Measurements from ENCODE around the gene ZNF14. TPM values are rescaled to one million over a fixed set of nuclear protein-coding genes. Genes with fewer than 3 reads are reported as not detected.
"Not testable (repeated sequence)": the region's sequence is repeated elsewhere in the genome, so short reads cannot be mapped to it uniquely, and the experiment has no call there.

Gene ZNF14
- total and polyA plus RNA-seq, 2 experiments from 2014 or later = 4.6 to 10.2 TPM

- peaks cover 30% of the 10 kb centered on the region for H3K4me1 Mint-ChIP-seq
- not testable (repeated sequence) for H3K27ac ChIP-seq (ENCODE audit: low read depth); H3K9me2 ChIP-seq (ENCODE audit: insufficient read depth); DNase-seq (ENCODE audit: low spot score); H3K4me3 ChIP-seq; H3K4me2 ChIP-seq; H2AFZ ChIP-seq; H3K27ac Mint-ChIP-seq; H3K4me3 Mint-ChIP-seq; H3K9me3 Mint-ChIP-seq; H3K27me3 ChIP-seq (ENCODE audit: insufficient read depth); ATAC-seq; H3K36me3 ChIP-seq (ENCODE audit: insufficient read depth)
- Histone ChIP-seq H3F3A (replicated peaks; ENCODE audit: low read depth) (peaks cover 28% of the 10 kb centered on the region), H3K4me1 (ENCODE audit: insufficient read depth) (peaks cover 18% of the 10 kb centered on the region), H3K79me2 (replicated peaks; ENCODE audit: insufficient read depth) (peaks cover 42% of the 10 kb centered on the region), H4K20me1 (replicated peaks; ENCODE audit: insufficient read depth) (peaks cover 17% of the 10 kb centered on the region)
- peaks cover 19% of the 10 kb centered on the region for H3K36me3 Mint-ChIP-seq (ENCODE audit: low read depth)
- H3K27me3 Mint-ChIP-seq (ENCODE audit: insufficient read depth, low read depth, poor library complexity) = peaks cover 18% of the 10 kb centered on the region
Measured at GRCh38 chr19:19665420-19665948, 67.4 kb downstream of the ZNF14 start.

DNA sequence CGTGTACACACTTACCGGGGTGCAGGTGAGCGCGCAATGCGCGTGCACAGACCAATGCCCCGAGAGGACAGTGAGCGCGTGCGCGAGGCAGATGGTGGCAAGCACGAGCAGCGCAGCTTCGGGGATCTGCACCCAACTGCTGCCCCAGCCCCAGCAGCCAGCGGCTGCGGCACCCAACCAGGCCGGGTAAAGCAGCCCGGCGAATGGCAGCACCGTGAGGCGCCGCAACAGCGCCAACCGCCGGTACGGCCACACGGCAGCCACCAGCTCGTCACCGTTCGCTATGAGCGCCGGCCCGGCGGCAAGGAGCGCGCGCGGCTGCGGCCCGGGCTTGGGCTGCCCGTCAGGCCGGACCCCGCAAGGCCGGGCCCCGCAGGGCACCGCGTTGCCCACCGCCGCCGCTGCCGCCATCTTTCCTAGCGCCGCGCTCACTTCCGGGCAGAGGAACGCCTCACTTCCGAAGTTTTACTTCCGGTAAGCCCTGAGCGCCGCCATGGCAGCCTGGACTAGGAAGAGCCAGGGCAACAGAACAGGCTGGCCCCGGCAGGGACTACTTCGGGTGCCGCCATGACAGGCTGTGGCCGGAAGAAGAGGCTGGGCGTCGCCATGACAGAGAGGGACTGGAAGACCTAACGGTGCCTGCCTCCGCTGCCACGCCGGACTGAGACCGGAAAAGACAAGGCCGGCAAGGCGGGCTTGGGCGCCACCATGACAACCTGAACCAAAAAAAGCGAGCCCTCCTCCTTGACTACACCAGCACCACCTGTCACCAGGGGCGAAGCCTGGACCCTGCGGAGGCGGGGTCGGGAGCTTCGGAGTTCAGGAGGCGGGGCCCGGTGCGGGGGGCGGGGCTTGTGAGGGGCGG lies 69.4 kb downstream of the ZNF14 start, which contains the start of gene ATP13A1:
Gene ATP13A1 (minus strand): TSS at position 421 of the 865 bp plus-strand sequence. CDS start 10 bp downstream, at position 411.
- Histone ChIP-seq H3K36me3 (ENCODE audit: insufficient read depth) (peaks cover 9% of the 10 kb centered on the region; the same call in 1 of the 2 replicates), H2AFZ (0 out of 2 replicates have a peak within 1 kb of the TSS, but pooled peaks have one; percentile 72), H4K20me1 (replicated peaks; ENCODE audit: insufficient read depth) (peaks cover 10% of the 10 kb centered on the region), H3K4me3 (peak within 1 kb of the TSS; percentile 95), H3K79me2 (replicated peaks; ENCODE audit: insufficient read depth) (peaks cover 44% of the 10 kb centered on the region), H3K9me2 (ENCODE audit: insufficient read depth) (0 out of 2 replicates have a peak, but pooled peaks cover 2% of the 10 kb centered on the region), H3K4me2 (peak within 1 kb of the TSS; percentile 94), H3K27me3 (ENCODE audit: insufficient read depth) (no peaks in the 10 kb centered on the region), H3F3A (replicated peaks; ENCODE audit: low read depth) (peaks cover 21% of the 10 kb centered on the region), H3K4me1 (ENCODE audit: insufficient read depth) (peaks cover 15% of the 10 kb centered on the region), H3K27ac (ENCODE audit: low read depth) (peak within 1 kb of the TSS; percentile 92)
- DNase-seq (ENCODE audit: low spot score) = peak; percentile 95
- H3K4me3 Mint-ChIP-seq = peak within 1 kb of the TSS; percentile 92
- H3K36me3 Mint-ChIP-seq (ENCODE audit: low read depth) = peaks cover 27% of the 10 kb centered on the region
- peaks cover 29% of the 10 kb centered on the region for H3K4me1 Mint-ChIP-seq
- ATAC-seq = peak; percentile 83
- no peaks in the 10 kb centered on the region for H3K9me3 Mint-ChIP-seq
- peaks cover 9% of the 10 kb centered on the region for H3K27me3 Mint-ChIP-seq (ENCODE audit: insufficient read depth, low read depth, poor library complexity)
- peak within 1 kb of the TSS; percentile 95 for H3K27ac Mint-ChIP-seq
- TF ChIP-seq POLR2AphosphoS5 (IDR thresholded peaks at IDR 0.05; ENCODE audit: low read depth) = peak; percentile 53; the same call in 1 of the 2 replicates
- no peak for TF ChIP-seq STAT1 (IDR thresholded peaks at IDR 0.05; ENCODE audit: unreplicated experiment)
- TF ChIP-seq, protein P1, sequence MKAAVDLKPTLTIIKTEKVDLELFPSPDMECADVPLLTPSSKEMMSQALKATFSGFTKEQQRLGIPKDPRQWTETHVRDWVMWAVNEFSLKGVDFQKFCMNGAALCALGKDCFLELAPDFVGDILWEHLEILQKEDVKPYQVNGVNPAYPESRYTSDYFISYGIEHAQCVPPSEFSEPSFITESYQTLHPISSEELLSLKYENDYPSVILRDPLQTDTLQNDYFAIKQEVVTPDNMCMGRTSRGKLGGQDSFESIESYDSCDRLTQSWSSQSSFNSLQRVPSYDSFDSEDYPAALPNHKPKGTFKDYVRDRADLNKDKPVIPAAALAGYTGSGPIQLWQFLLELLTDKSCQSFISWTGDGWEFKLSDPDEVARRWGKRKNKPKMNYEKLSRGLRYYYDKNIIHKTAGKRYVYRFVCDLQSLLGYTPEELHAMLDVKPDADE (IDR thresholded peaks at IDR 0.05) = peak; percentile 95
- TF ChIP-seq, protein P2, sequence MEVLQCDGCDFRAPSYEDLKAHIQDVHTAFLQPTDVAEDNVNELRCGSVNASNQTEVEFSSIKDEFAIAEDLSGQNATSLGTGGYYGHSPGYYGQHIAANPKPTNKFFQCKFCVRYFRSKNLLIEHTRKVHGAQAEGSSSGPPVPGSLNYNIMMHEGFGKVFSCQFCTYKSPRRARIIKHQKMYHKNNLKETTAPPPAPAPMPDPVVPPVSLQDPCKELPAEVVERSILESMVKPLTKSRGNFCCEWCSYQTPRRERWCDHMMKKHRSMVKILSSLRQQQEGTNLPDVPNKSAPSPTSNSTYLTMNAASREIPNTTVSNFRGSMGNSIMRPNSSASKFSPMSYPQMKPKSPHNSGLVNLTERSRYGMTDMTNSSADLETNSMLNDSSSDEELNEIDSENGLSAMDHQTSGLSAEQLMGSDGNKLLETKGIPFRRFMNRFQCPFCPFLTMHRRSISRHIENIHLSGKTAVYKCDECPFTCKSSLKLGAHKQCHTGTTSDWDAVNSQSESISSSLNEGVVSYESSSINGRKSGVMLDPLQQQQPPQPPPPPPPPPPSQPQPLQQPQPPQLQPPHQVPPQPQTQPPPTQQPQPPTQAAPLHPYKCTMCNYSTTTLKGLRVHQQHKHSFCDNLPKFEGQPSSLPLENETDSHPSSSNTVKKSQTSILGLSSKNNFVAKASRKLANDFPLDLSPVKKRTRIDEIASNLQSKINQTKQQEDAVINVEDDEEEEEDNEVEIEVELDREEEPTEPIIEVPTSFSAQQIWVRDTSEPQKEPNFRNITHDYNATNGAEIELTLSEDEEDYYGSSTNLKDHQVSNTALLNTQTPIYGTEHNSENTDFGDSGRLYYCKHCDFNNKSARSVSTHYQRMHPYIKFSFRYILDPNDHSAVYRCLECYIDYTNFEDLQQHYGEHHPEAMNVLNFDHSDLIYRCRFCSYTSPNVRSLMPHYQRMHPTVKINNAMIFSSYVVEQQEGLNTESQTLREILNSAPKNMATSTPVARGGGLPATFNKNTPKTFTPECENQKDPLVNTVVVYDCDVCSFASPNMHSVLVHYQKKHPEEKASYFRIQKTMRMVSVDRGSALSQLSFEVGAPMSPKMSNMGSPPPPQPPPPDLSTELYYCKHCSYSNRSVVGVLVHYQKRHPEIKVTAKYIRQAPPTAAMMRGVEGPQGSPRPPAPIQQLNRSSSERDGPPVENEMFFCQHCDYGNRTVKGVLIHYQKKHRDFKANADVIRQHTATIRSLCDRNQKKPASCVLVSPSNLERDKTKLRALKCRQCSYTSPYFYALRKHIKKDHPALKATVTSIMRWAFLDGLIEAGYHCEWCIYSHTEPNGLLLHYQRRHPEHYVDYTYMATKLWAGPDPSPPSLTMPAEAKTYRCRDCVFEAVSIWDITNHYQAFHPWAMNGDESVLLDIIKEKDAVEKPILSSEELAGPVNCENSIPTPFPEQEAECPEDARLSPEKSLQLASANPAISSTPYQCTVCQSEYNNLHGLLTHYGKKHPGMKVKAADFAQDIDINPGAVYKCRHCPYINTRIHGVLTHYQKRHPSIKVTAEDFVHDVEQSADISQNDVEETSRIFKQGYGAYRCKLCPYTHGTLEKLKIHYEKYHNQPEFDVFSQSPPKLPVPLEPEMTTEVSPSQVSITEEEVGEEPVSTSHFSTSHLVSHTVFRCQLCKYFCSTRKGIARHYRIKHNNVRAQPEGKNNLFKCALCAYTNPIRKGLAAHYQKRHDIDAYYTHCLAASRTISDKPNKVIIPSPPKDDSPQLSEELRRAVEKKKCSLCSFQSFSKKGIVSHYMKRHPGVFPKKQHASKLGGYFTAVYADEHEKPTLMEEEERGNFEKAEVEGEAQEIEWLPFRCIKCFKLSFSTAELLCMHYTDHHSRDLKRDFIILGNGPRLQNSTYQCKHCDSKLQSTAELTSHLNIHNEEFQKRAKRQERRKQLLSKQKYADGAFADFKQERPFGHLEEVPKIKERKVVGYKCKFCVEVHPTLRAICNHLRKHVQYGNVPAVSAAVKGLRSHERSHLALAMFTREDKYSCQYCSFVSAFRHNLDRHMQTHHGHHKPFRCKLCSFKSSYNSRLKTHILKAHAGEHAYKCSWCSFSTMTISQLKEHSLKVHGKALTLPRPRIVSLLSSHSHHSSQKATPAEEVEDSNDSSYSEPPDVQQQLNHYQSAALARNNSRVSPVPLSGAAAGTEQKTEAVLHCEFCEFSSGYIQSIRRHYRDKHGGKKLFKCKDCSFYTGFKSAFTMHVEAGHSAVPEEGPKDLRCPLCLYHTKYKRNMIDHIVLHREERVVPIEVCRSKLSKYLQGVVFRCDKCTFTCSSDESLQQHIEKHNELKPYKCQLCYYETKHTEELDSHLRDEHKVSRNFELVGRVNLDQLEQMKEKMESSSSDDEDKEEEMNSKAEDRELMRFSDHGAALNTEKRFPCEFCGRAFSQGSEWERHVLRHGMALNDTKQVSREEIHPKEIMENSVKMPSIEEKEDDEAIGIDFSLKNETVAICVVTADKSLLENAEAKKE (CRISPR knock-in tag; IDR thresholded peaks at IDR 0.05) = no peak

Measured in GM23338 (cell line).